PC-9 (cell line): ENCODE data around the gene TOP1. TPM values are rescaled to one million over a fixed set of nuclear protein-coding genes. Genes with fewer than 3 reads are reported as not detected.

Experiments used
- BruUV-seq: library from RNA; stranded (reverse); fragments of 400-500 nt; replicated peaks from 2 replicates; lab custom pipeline; 2021; lab: Mats Ljungman, UMichigan
- CTCF ChIA-PET: fragments of 300-600 bp; sonication (Branson Sonifier 250); formaldehyde crosslinking; loops from one replicate; lab custom pipeline; 2022; ENCODE audit warnings: antibody characterized with exemption; lab: Charles Lee
- POLR2A ChIA-PET: fragments of 300-600 bp; sonication (Branson Sonifier 250); formaldehyde crosslinking; loops from one replicate; lab custom pipeline; 2022; ENCODE audit warnings: antibody characterized with exemption; ENCODE audit not compliant: unreplicated experiment; lab: Charles Lee
- DNase-seq, 2 experiments: peaks; one replicate each; pipeline versions ENCODE4 v3.0.0 to v3.0.0-alpha.2; 2015 to 2022; ENCODE audit warnings: mixed read lengths in 1 of 2
- H2AFZ ChIP-seq: fragments of 200-600 bp; sonication (generic); 2 replicates; pipeline ENCODE4 v1.8.1; 2017; ENCODE audit warnings: antibody characterized with exemption
- H3F3A ChIP-seq: fragments of 200-600 bp; sonication (generic); 2 replicates; pipeline ENCODE4 v1.8.1; 2017; ENCODE audit warnings: antibody characterized with exemption, mild to moderate bottlenecking, low read depth; ENCODE audit not compliant: insufficient read depth
- H3K27ac ChIP-seq: fragments of 200-600 bp; sonication (generic); 2 replicates; pipeline ENCODE4 v1.6.1; 2016; ENCODE audit warnings: mixed run types
- H3K27me3 ChIP-seq: fragments of 200-600 bp; sonication (generic); 2 replicates; pipeline ENCODE4 v1.6.1; 2016; ENCODE audit warnings: low read depth, mixed run types; ENCODE audit not compliant: insufficient read depth
- H3K36me3 ChIP-seq: fragments of 200-600 bp; sonication (generic); 2 replicates; pipeline ENCODE4 v1.6.1; 2016; ENCODE audit warnings: low read depth, mixed run types
- H3K4me1 ChIP-seq: fragments of 200-600 bp; sonication (generic); replicated peaks from 2 replicates; pipeline ENCODE4 v1.6.1; 2016; ENCODE audit warnings: mixed run types; ENCODE audit not compliant: insufficient read depth
- H3K4me2 ChIP-seq: fragments of 200-600 bp; sonication (generic); 2 replicates; pipeline ENCODE4 v1.6.1; 2017; ENCODE audit warnings: mixed run types
- H3K4me3 ChIP-seq: fragments of 200-600 bp; sonication (generic); 2 replicates; pipeline ENCODE4 v1.6.1; 2016; ENCODE audit warnings: mixed run types
- H3K79me2 ChIP-seq: fragments of 200-600 bp; sonication (generic); 2 replicates; pipeline ENCODE4 v1.6.1; 2017; ENCODE audit warnings: low read depth, mixed run types
- H3K9me2 ChIP-seq: fragments of 200-600 bp; sonication (generic); 2 replicates; pipeline ENCODE4 v1.8.1; 2017; ENCODE audit warnings: mild to moderate bottlenecking; ENCODE audit not compliant: insufficient read depth
- H3K9me3 ChIP-seq: fragments of 200-600 bp; sonication (generic); 2 replicates; pipeline ENCODE4 v1.8.1; 2016; ENCODE audit warnings: low read depth; ENCODE audit not compliant: insufficient read depth
- H4K20me1 ChIP-seq: fragments of 200-600 bp; sonication (generic); 2 replicates; pipeline ENCODE4 v1.8.1; 2017; ENCODE audit not compliant: insufficient read depth
- CTCF ChIP-seq: fragments of 200-600 bp; sonication (generic); conservative IDR thresholded peaks from 2 replicates; pipeline ENCODE4 v1.6.1; 2017; ENCODE audit warnings: mixed run types, antibody characterized with exemption, mild to moderate bottlenecking, moderate library complexity
- EZH2 ChIP-seq: fragments of 200-600 bp; sonication (generic); IDR thresholded peaks from 2 replicates; pipeline ENCODE4 v1.8.0; 2017; ENCODE audit warnings: antibody characterized with exemption, low read depth
- intact Hi-C: fragments of 100-400 bp; cut with micrococcal nuclease; formaldehyde crosslinking; loops from one replicate; pipeline ENCODE4 v1.10.0; 2022; ENCODE audit not compliant: unreplicated experiment
- total RNA-seq: library from RNA; stranded (reverse); gene quantifications from 2 replicates; pipeline ENCODE4 v1.2.3, GENCODE V29; 2021

The TOP1 gene
- total RNA-seq, 1 experiment from 2014 or later: 55.8 TPM

- CTCF ChIA-PET: no interaction called here
- TF ChIP-seq EZH2: no peak
- no peak for TF ChIP-seq CTCF
Measured at GRCh38 chr20:41162396-41162795, 133.8 kb downstream of the TOP1 start.

GRCh38 chr20:41163821-41164220, 135.2 kb downstream of the TOP1 start:
- H3F3A ChIP-seq: no peaks in the 10 kb centered on the region
- no peak overlapping the region for H3K4me3 ChIP-seq
- intact Hi-C loops: no loop called here
- no peaks in the 10 kb centered on the region for H3K9me3 ChIP-seq
- POLR2A ChIA-PET: no interaction called here
- H3K4me2 ChIP-seq: no peak overlapping the region
- H4K20me1 ChIP-seq: peaks cover 3% of the 10 kb centered on the region; the same call in 1 of the 2 replicates
- no peak overlapping the region for H2AFZ ChIP-seq
- H3K27me3 ChIP-seq: no peaks in the 10 kb centered on the region
- TF ChIP-seq EZH2: no peak
- no peak for TF ChIP-seq CTCF
- H3K27ac ChIP-seq: no peak overlapping the region
- CTCF ChIA-PET: no interaction called here
- no peaks in the 10 kb centered on the region for H3K4me1 ChIP-seq
- BruUV-seq: no TSS peak
- no peak for DNase-seq
- H3K36me3 ChIP-seq: no peaks in the 10 kb centered on the region
- H3K79me2 ChIP-seq: no peaks in the 10 kb centered on the region
- H3K9me2 ChIP-seq: no peaks in the 10 kb centered on the region

More at GRCh38 chr20:41162396-41162795, 133.8 kb downstream of the TOP1 start:
- H2AFZ ChIP-seq: no peak overlapping the region
- no peaks in the 10 kb centered on the region for H3F3A ChIP-seq
- H3K27me3 ChIP-seq: no peaks in the 10 kb centered on the region
- BruUV-seq: no TSS peak
- peaks cover 8% of the 10 kb centered on the region; the same call in 1 of the 2 replicates for H4K20me1 ChIP-seq
- intact Hi-C loops: no loop called here
- no peak overlapping the region for H3K4me3 ChIP-seq
- no peak overlapping the region for H3K4me2 ChIP-seq
- H3K9me3 ChIP-seq: no peaks in the 10 kb centered on the region
- H3K36me3 ChIP-seq: no peaks in the 10 kb centered on the region
- no peaks in the 10 kb centered on the region for H3K4me1 ChIP-seq
- DNase-seq: no peak
- POLR2A ChIA-PET: no interaction called here
- H3K79me2 ChIP-seq: no peaks in the 10 kb centered on the region
- H3K9me2 ChIP-seq: no peaks in the 10 kb centered on the region
- no peak overlapping the region for H3K27ac ChIP-seq

- ChIA-PET CTCF (no interaction called here), POLR2A (no interaction called here)
- no peaks in the 10 kb centered on the region for H3K36me3 ChIP-seq
Measured at GRCh38 chr20:41165001-41165882, 136.6 kb downstream of the TOP1 start.

More at GRCh38 chr20:41165001-41165882, 136.6 kb downstream of the TOP1 start:
- H3K9me3 ChIP-seq: no peaks in the 10 kb centered on the region
- no peak overlapping the region for H2AFZ ChIP-seq
- no peak overlapping the region for H3K27ac ChIP-seq
- H3K4me2 ChIP-seq: no peak overlapping the region
- DNase-seq: no peak
- H3K9me2 ChIP-seq: no peaks in the 10 kb centered on the region
- no TSS peak for BruUV-seq
- no peaks in the 10 kb centered on the region for H3K27me3 ChIP-seq
- intact Hi-C loops: no loop called here
- no peaks in the 10 kb centered on the region for H3K79me2 ChIP-seq
- H3F3A ChIP-seq: no peaks in the 10 kb centered on the region
- H3K4me3 ChIP-seq: no peak overlapping the region
- TF ChIP-seq EZH2: no peak
- no peak for TF ChIP-seq CTCF
- no peaks in the 10 kb centered on the region for H3K4me1 ChIP-seq
- H4K20me1 ChIP-seq: no peaks in the 10 kb centered on the region
